NCI-H446 (cell line): ENCODE measurements around the gene PLA2G4B.

ENCODE experiments used
- DNase-seq, 2 experiments: peaks; one replicate each; lab custom pipeline; 2025; lab: John Stamatoyannopoulos, UW

PLA2G4B gene

GRCh38 chr15:41851755-41852370, 13.2 kb downstream of the PLA2G4B start:
- no peak for DNase-seq

- no peak for DNase-seq
Measured at GRCh38 chr15:41852736-41853590, 14.3 kb downstream of the PLA2G4B start.

- DNase-seq, result no peak
Measured at GRCh38 chr15:41853831-41854230, 15.2 kb downstream of the PLA2G4B start.

GRCh38 chr15:41854443-41854842, 15.8 kb downstream of the PLA2G4B start:
- no peak for DNase-seq

GRCh38 chr15:41855261-41855961, 16.8 kb downstream of the PLA2G4B start:
- no peak for DNase-seq

- DNase-seq, result no peak
Measured at GRCh38 chr15:41856262-41856661, 17.6 kb downstream of the PLA2G4B start.

- DNase-seq, result no peak
Measured at GRCh38 chr15:41856716-41857115, 18.1 kb downstream of the PLA2G4B start.

- no peak for DNase-seq
Measured at GRCh38 chr15:41857316-41857715, 18.7 kb downstream of the PLA2G4B start.

- no peak for DNase-seq
Measured at GRCh38 chr15:41858756-41859155, 20.1 kb downstream of the PLA2G4B start.

- no peak for DNase-seq
Measured at GRCh38 chr15:41860049-41860828, 21.6 kb downstream of the PLA2G4B start.

GRCh38 chr15:41861736-41862356, 23.2 kb downstream of the PLA2G4B start:
- no peak for DNase-seq

- DNase-seq, result no peak
Measured at GRCh38 chr15:41862515-41863116, 24.0 kb downstream of the PLA2G4B start.

GRCh38 chr15:41865490-41866055, 26.9 kb downstream of the PLA2G4B start:
- DNase-seq, result no peak

- no peak for DNase-seq
Measured at GRCh38 chr15:41866263-41866703, 27.6 kb downstream of the PLA2G4B start.

GRCh38 chr15:41866872-41867579, 28.4 kb downstream of the PLA2G4B start:
- DNase-seq, result no peak

- no peak for DNase-seq
Measured at GRCh38 chr15:41868321-41868720, 29.7 kb downstream of the PLA2G4B start.

GRCh38 chr15:41869770-41870688, 31.4 kb downstream of the PLA2G4B start:
- no peak for DNase-seq

- no peak for DNase-seq
Measured at GRCh38 chr15:41870689-41871081, 32.0 kb downstream of the PLA2G4B start.
